Esophagus squamous epithelium (tissue), 4 donors: ENCODE measurements around the gene ACVR1B.

ENCODE experiments used
- CTCF ChIP-seq, 6 experiments: fragments of 450-650 bp in 4 of 6; fragments of 200-600 bp in 2 of 6; sonication (generic) in 2 of 6; IDR thresholded peaks; one replicate each; pipeline ENCODE4 v1.5.1; 2016 to 2019; ENCODE audit warnings: antibody characterized with exemption in 6 of 6, mild to moderate bottlenecking in 4 of 6, moderate library complexity in 4 of 6
- POLR2A ChIP-seq, 4 donors: fragments of 450-650 bp; IDR thresholded peaks; one replicate each; pipeline ENCODE4 v1.6.1; 2017; ENCODE audit warnings: antibody characterized with exemption in 4 of 4, mild to moderate bottlenecking in 4 of 4, moderate library complexity in 3 of 4

GRCh38 chr12:52022841-52023181 lies 71.3 kb downstream of the ACVR1B start:
- no peak for TF ChIP-seq CTCF (IDR thresholded peaks at IDR 0.05)
- TF ChIP-seq POLR2A (IDR thresholded peaks at IDR 0.05): no peak
